RWPE2 (cell line): ENCODE measurements around the gene FLT1.

ENCODE experiments used
- ATAC-seq: fragments of 200-7000 bp; cut with Tn5 transposase; 3 replicates; pipeline ENCODE4 v1.9.1; 2021; ENCODE audit warnings: low read depth
- DNase-seq: peaks from one replicate; pipeline ENCODE4 v3.0.0-alpha.2; 2020; ENCODE audit warnings: low spot score
- H3K27ac ChIP-seq: fragments of 450-650 bp; 2 replicates; pipeline ENCODE4 v1.5.1; 2017; ENCODE audit warnings: mild to moderate bottlenecking; ENCODE audit not compliant: poor library complexity, severe bottlenecking
- H3K27me3 ChIP-seq: fragments of 250-450 bp; sonication (Bioruptor Pico); 2 replicates; pipeline ENCODE4 v1.5.1; 2021; ENCODE audit warnings: mild to moderate bottlenecking, moderate library complexity; ENCODE audit not compliant: insufficient read depth, poor library complexity, severe bottlenecking
- H3K36me3 ChIP-seq: fragments of 250-450 bp; sonication (Bioruptor Pico); 2 replicates; pipeline ENCODE4 v1.5.1; 2020; ENCODE audit warnings: low read depth, mild to moderate bottlenecking, moderate library complexity
- H3K4me1 ChIP-seq: fragments of 250-450 bp; sonication (Bioruptor Pico); 2 replicates; pipeline ENCODE4 v1.5.1; 2021; ENCODE audit warnings: mild to moderate bottlenecking, moderate library complexity; ENCODE audit not compliant: insufficient read depth, poor library complexity, severe bottlenecking
- H3K4me3 ChIP-seq: fragments of 250-450 bp; sonication (Bioruptor Pico); 2 replicates; pipeline ENCODE4 v1.5.1; 2021; ENCODE audit warnings: mild to moderate bottlenecking, moderate library complexity; ENCODE audit not compliant: severe bottlenecking
- H3K9me3 ChIP-seq: fragments of 250-450 bp; sonication (Bioruptor Pico); 2 replicates; pipeline ENCODE4 v1.5.1; 2021; ENCODE audit warnings: mild to moderate bottlenecking, moderate library complexity; ENCODE audit not compliant: severe bottlenecking
- TF ChIP-seq, protein P1 (sequence below): fragments of 450-650 bp; IDR thresholded peaks from one replicate; pipeline ENCODE4 v1.5.1; 2017; ENCODE audit warnings: mild to moderate bottlenecking, moderate library complexity; ENCODE audit not compliant: poor library complexity, severe bottlenecking

The FLT1 gene

DNA sequence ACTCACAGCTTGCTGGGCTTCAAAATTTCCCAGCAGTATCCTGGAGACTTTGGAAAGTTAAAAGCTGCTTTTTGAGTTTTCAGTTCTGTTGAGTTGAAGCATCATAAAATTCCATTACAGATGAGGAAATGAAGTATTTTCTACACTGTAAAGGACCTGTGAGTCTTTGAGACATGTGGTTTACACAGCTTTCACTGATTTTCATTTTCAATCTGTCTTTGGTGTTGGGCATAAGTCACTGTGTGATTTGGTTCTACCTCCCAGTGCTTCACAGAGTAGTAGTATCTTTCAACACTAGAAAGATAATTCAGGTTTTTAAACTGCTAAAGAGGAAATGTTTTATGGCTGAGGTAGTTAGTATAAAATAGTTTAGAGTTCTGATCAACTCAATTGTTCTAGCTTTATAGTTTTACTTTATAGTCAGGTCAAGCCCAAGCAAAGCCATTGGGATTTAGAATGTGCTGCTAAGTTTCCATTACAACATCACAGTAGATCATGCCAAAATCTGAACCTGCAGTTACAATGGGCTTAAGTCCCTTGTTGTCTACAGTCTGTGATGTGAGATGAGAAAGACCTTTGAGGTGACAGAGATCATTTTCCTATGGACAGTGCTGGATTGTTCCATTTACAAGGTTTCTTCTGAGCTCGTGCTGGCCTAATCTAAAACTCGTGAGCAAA, 161.6 kb downstream of the FLT1 start:
- H3K27ac ChIP-seq: no peak overlapping the region
- H3K9me3 ChIP-seq: no peaks in the 10 kb centered on the region
- no peaks in the 10 kb centered on the region for H3K36me3 ChIP-seq
- no peak for DNase-seq
- H3K4me3 ChIP-seq: no peak overlapping the region
- no peak for ATAC-seq
- no peaks in the 10 kb centered on the region for H3K4me1 ChIP-seq
- no peaks in the 10 kb centered on the region for H3K27me3 ChIP-seq
- TF ChIP-seq, protein P1, sequence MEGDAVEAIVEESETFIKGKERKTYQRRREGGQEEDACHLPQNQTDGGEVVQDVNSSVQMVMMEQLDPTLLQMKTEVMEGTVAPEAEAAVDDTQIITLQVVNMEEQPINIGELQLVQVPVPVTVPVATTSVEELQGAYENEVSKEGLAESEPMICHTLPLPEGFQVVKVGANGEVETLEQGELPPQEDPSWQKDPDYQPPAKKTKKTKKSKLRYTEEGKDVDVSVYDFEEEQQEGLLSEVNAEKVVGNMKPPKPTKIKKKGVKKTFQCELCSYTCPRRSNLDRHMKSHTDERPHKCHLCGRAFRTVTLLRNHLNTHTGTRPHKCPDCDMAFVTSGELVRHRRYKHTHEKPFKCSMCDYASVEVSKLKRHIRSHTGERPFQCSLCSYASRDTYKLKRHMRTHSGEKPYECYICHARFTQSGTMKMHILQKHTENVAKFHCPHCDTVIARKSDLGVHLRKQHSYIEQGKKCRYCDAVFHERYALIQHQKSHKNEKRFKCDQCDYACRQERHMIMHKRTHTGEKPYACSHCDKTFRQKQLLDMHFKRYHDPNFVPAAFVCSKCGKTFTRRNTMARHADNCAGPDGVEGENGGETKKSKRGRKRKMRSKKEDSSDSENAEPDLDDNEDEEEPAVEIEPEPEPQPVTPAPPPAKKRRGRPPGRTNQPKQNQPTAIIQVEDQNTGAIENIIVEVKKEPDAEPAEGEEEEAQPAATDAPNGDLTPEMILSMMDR: no peak

DNA sequence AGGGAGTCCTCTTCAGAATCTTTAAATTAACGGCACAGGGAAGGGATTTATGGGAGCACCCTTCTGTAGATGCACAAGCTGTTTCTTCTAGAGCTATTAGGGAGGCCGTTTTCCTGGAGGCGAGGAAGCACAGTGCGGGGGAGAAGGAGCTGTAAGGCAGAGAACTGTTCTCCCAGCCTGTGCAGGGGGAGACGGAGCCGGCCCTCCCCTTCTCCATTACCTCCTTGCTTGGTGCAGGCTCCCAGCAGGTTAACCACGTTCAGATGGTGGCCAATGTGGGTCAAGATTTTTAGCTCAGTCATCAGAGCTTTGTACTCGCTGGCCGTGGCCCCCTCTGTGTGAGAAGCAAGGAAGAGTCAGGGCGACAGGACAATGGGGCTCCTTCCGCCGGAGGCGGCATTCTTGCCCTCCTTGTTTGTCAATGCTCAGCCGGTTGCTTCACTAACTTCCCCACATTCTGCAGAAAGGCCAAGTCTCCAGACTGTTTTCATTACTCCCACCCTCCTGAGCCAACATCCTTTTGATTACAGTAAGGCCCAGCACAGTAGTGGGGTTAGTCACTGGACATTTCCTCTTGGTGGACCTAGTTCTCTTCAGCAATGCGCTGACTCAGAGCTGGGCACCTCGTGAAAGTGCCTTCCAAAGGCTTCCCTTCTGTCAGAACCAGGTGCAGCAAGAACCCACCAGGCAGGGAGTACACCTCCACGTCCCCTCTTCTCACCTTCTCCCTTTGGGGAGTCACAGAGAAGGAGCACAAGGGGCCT, 165.4 kb downstream of the FLT1 start:
- Histone ChIP-seq H3K27me3 (no peaks in the 10 kb centered on the region), H3K9me3 (no peaks in the 10 kb centered on the region), H3K4me1 (no peaks in the 10 kb centered on the region), H3K36me3 (no peaks in the 10 kb centered on the region), H3K4me3 (no peak overlapping the region), H3K27ac (no peak overlapping the region)
- ATAC-seq (no peak; the same call in 2 of the 3 replicates), DNase-seq (no peak)
- TF ChIP-seq, protein P1: no peak

DNA sequence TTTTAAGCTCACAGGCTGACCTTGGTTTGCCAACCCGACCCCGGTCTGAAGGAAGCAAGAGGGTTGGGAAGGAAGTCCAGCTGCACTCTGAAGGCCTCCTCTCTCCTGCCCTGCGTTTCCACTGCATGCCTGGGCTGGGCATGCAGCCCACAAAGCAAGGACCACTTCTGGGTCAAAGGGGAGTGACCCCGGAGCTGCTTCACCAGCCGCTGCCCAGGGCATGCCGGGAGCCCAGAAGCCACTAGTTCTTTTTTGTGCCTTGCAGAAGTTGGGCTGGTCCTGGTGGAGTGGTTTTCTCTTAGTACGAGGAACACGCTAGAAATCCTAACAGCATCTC, 166.7 kb downstream of the FLT1 start:
- H3K36me3 ChIP-seq: no peaks in the 10 kb centered on the region
- ATAC-seq (no peak), DNase-seq (no peak)
- H3K4me3 ChIP-seq: no peak overlapping the region
- H3K27me3 ChIP-seq: no peaks in the 10 kb centered on the region
- TF ChIP-seq, protein P1: no peak
- H3K27ac ChIP-seq: no peak overlapping the region
- H3K4me1 ChIP-seq: no peaks in the 10 kb centered on the region
- H3K9me3 ChIP-seq: no peaks in the 10 kb centered on the region

DNA sequence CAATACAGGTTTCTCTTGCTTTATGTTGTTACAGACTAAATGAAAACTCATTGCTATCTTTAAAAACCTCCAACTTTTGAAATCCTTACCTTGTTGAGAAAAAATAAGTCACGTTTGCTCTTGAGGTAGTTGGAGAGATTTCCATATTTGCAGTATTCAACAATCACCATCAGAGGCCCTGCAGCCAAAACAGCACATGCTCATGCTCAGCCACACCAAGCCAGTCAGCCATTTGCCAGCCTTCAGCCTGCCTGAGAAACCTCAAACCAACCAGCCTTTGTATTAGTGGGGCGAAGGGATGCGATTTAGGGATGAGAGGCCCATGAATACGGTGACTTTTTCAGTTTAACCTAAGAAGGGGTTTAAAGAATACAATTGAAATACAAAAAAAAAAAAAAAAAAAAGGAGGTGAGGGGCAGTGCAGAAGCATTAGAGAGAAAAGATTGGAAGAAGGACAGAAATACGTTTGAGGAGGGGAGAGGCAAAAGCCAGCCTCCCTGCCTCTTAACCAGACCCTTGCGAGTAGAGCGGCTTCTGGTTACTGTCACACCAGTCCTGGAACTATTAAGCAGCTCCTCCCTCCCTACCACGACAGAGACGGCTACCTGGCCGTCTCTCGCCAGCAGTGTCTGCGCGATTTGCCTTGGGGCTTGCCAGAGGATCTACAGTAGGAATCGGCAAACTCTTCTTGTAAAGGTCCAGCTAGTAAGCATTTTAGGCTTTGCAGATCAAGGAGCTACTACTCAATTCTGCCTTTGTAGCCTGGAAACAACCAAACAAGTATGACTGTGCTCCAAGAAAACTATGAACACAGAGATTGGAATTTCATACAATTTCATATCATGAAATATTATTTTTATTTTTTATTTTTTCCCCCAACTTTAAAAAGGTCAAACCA, 167.3 kb downstream of the FLT1 start:
- ATAC-seq: no peak
- H3K36me3 ChIP-seq: no peaks in the 10 kb centered on the region
- TF ChIP-seq, protein P1: no peak

More for the DNA sequence above, 167.3 kb downstream of the FLT1 start:
- Histone ChIP-seq H3K27ac (no peak overlapping the region), H3K27me3 (no peaks in the 10 kb centered on the region), H3K4me3 (no peak overlapping the region), H3K9me3 (no peaks in the 10 kb centered on the region), H3K4me1 (no peaks in the 10 kb centered on the region)
- no peak for DNase-seq
